ENCODE results near the gene TMTC1.

DNA sequence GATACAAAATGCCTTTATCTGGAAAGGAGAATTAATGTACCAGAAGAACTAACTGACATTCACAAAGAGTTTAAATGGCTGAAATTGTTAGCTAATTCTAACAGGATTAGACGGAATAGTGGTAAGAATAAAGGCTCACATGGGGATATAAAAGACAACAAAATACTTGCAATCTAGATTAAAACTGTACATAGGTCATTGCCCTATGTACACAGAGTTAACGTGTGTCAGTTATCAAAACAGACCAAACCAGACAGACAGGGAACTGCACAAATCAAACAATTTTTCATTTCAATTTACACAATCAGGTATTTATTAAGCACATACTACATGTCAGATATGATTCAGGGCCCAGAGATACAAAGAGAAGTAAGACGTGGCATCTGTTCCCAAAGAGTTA lies 12.6 kb downstream of the TMTC1 start:
- TF ChIP-seq, protein P1, sequence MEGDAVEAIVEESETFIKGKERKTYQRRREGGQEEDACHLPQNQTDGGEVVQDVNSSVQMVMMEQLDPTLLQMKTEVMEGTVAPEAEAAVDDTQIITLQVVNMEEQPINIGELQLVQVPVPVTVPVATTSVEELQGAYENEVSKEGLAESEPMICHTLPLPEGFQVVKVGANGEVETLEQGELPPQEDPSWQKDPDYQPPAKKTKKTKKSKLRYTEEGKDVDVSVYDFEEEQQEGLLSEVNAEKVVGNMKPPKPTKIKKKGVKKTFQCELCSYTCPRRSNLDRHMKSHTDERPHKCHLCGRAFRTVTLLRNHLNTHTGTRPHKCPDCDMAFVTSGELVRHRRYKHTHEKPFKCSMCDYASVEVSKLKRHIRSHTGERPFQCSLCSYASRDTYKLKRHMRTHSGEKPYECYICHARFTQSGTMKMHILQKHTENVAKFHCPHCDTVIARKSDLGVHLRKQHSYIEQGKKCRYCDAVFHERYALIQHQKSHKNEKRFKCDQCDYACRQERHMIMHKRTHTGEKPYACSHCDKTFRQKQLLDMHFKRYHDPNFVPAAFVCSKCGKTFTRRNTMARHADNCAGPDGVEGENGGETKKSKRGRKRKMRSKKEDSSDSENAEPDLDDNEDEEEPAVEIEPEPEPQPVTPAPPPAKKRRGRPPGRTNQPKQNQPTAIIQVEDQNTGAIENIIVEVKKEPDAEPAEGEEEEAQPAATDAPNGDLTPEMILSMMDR (IDR thresholded peaks at IDR 0.05) = no peak
- no peak for TF ChIP-seq POLR2A (IDR thresholded peaks at IDR 0.05; ENCODE audit: low read depth)
- TF ChIP-seq POLR2AphosphoS5 (IDR thresholded peaks at IDR 0.05) = no peak
- no peak for TF ChIP-seq EP300 (IDR thresholded peaks at IDR 0.05)
